Measurements from ENCODE around the gene FOXD1. TPM values are rescaled to one million over a fixed set of nuclear protein-coding genes. Genes with fewer than 3 reads are reported as not detected.
A peak's percentile ranks its signal among the peaks of the same experiment; 100 is the strongest.
"Not testable (repeated sequence)": the region's sequence is repeated elsewhere in the genome, so short reads cannot be mapped to it uniquely, and the experiment has no call there.

The FOXD1 gene
- total RNA-seq, 1 experiment from 2014 or later: 4.4 TPM

GRCh38 chr5:73464016-73464745 lies 15.6 kb upstream of the FOXD1 start:
- Histone ChIP-seq H3K36me3 (ENCODE audit: insufficient read depth, low read length, poor library complexity, severe bottlenecking) (no peaks in the 10 kb centered on the region), H3K27me3 (replicated peaks; ENCODE audit: insufficient read depth, low read depth, low read length, poor library complexity) (peaks cover 3% of the 10 kb centered on the region), H3K9me3 (ENCODE audit: low read depth, low read length, poor library complexity, severe bottlenecking) (no peaks in the 10 kb centered on the region), H3K4me3 (ENCODE audit: low read depth, low read length, poor library complexity, severe bottlenecking) (no peak overlapping the region), H3K4me1 (ENCODE audit: insufficient read depth, low read length, poor library complexity, severe bottlenecking) (no peaks in the 10 kb centered on the region), H3K27ac (ENCODE audit: low read depth, low read length, poor library complexity, severe bottlenecking) (no peak overlapping the region)
- BruUV-seq (replicated peaks): no TSS peak
- intact Hi-C loops (cut with micrococcal nuclease; ENCODE audit: unreplicated experiment): no loop called here
- peak; percentile 4 for DNase-seq (ENCODE audit: low spot score)
- POLR2A ChIA-PET (ENCODE audit: low non-redundant PET): no interaction called here
- TF ChIP-seq CTCF (conservative IDR thresholded peaks at IDR 0.05; ENCODE audit: low read depth, low read length): no peak
- TF ChIP-seq EZH2 (IDR thresholded peaks at IDR 0.05; ENCODE audit: borderline replicate concordance, low read depth, low read length, poor library complexity, severe bottlenecking): no peak
- CTCF ChIA-PET: no interaction called here

- Histone ChIP-seq H3K4me3 (ENCODE audit: low read depth, low read length, poor library complexity, severe bottlenecking) (no peak overlapping the region), H3K36me3 (ENCODE audit: insufficient read depth, low read length, poor library complexity, severe bottlenecking) (no peaks in the 10 kb centered on the region), H3K4me1 (ENCODE audit: insufficient read depth, low read length, poor library complexity, severe bottlenecking) (no peaks in the 10 kb centered on the region), H3K27me3 (replicated peaks; ENCODE audit: insufficient read depth, low read depth, low read length, poor library complexity) (peaks cover 3% of the 10 kb centered on the region), H3K27ac (ENCODE audit: low read depth, low read length, poor library complexity, severe bottlenecking) (no peak overlapping the region), H3K9me3 (ENCODE audit: low read depth, low read length, poor library complexity, severe bottlenecking) (no peaks in the 10 kb centered on the region)
- intact Hi-C loops (cut with micrococcal nuclease; ENCODE audit: unreplicated experiment): no loop called here
- DNase-seq (ENCODE audit: low spot score): no peak
- BruUV-seq (replicated peaks): no TSS peak
- ChIA-PET POLR2A (ENCODE audit: low non-redundant PET) (no interaction called here), CTCF (no interaction called here)
- TF ChIP-seq EZH2 (IDR thresholded peaks at IDR 0.05; ENCODE audit: borderline replicate concordance, low read depth, low read length, poor library complexity, severe bottlenecking) (no peak), CTCF (conservative IDR thresholded peaks at IDR 0.05; ENCODE audit: low read depth, low read length) (no peak)
These were observed 11.6 kb upstream of the FOXD1 start for GRCh38 chr5:73460133-73460532.

- intact Hi-C loops (cut with micrococcal nuclease; ENCODE audit: unreplicated experiment): no loop called here
- ChIA-PET POLR2A (ENCODE audit: low non-redundant PET) (no interaction called here), CTCF (no interaction called here)
- TF ChIP-seq CTCF (conservative IDR thresholded peaks at IDR 0.05; ENCODE audit: low read depth, low read length) (no peak), EZH2 (IDR thresholded peaks at IDR 0.05; ENCODE audit: borderline replicate concordance, low read depth, low read length, poor library complexity, severe bottlenecking) (no peak)
- no peak for DNase-seq (ENCODE audit: low spot score)
- Histone ChIP-seq H3K36me3 (ENCODE audit: insufficient read depth, low read length, poor library complexity, severe bottlenecking) (no peaks in the 10 kb centered on the region), H3K27ac (ENCODE audit: low read depth, low read length, poor library complexity, severe bottlenecking) (no peak overlapping the region), H3K9me3 (ENCODE audit: low read depth, low read length, poor library complexity, severe bottlenecking) (no peaks in the 10 kb centered on the region), H3K27me3 (replicated peaks; ENCODE audit: insufficient read depth, low read depth, low read length, poor library complexity) (peaks cover 3% of the 10 kb centered on the region), H3K4me3 (ENCODE audit: low read depth, low read length, poor library complexity, severe bottlenecking) (no peak overlapping the region), H3K4me1 (ENCODE audit: insufficient read depth, low read length, poor library complexity, severe bottlenecking) (no peaks in the 10 kb centered on the region)
- BruUV-seq (replicated peaks): no TSS peak
These were observed 10.8 kb upstream of the FOXD1 start for GRCh38 chr5:73459366-73459765.

GRCh38 chr5:73456462-73456861 lies 7.9 kb upstream of the FOXD1 start:
- H3K36me3 ChIP-seq (ENCODE audit: insufficient read depth, low read length, poor library complexity, severe bottlenecking); CTCF ChIA-PET; H3K4me3 ChIP-seq (ENCODE audit: low read depth, low read length, poor library complexity, severe bottlenecking); H3K9me3 ChIP-seq (ENCODE audit: low read depth, low read length, poor library complexity, severe bottlenecking); intact Hi-C loops (cut with micrococcal nuclease; ENCODE audit: unreplicated experiment); BruUV-seq (replicated peaks); H3K4me1 ChIP-seq (ENCODE audit: insufficient read depth, low read length, poor library complexity, severe bottlenecking); POLR2A ChIA-PET (ENCODE audit: low non-redundant PET); H3K27ac ChIP-seq (ENCODE audit: low read depth, low read length, poor library complexity, severe bottlenecking); DNase-seq (ENCODE audit: low spot score): not testable (repeated sequence)
- peaks cover 27% of the 10 kb centered on the region for H3K27me3 ChIP-seq (replicated peaks; ENCODE audit: insufficient read depth, low read depth, low read length, poor library complexity)

Measured in A673 (cell line).